Parathyroid adenoma (tissue), 2 donors: Measurements from ENCODE around the gene TARDBP.
A peak's percentile ranks its signal among the peaks of the same experiment; 100 is the strongest.

ENCODE experiments used
- H2AFZ ChIP-seq: fragments of 300-600 bp; sonication (generic); one replicate; pipeline ENCODE4 v1.7.0; 2017; ENCODE audit warnings: antibody characterized with exemption, mild to moderate bottlenecking
- H3K27ac ChIP-seq: fragments of 300-600 bp; sonication (generic); one replicate; pipeline ENCODE4 v1.7.0; 2017
- H3K27me3 ChIP-seq: fragments of 300-600 bp; sonication (generic); one replicate; pipeline ENCODE4 v1.7.0; 2017; ENCODE audit warnings: low read length; ENCODE audit not compliant: control insufficient read depth, insufficient read depth
- H3K36me3 ChIP-seq: fragments of 300-600 bp; sonication (generic); one replicate; pipeline ENCODE4 v1.7.0; 2017; ENCODE audit warnings: low read length; ENCODE audit not compliant: control insufficient read depth, insufficient read depth
- H3K4me1 ChIP-seq: fragments of 300-600 bp; sonication (generic); one replicate; pipeline ENCODE4 v1.7.0; 2017; ENCODE audit warnings: control low read depth
- H3K4me2 ChIP-seq: fragments of 300-600 bp; sonication (generic); one replicate; pipeline ENCODE4 v1.7.0; 2017; ENCODE audit warnings: low read length
- H3K4me3 ChIP-seq: fragments of 300-600 bp; sonication (generic); one replicate; pipeline ENCODE4 v1.7.0; 2017; ENCODE audit warnings: low read depth, low read length
- H3K79me2 ChIP-seq: fragments of 300-600 bp; sonication (generic); one replicate; pipeline ENCODE4 v1.7.0; 2017; ENCODE audit warnings: control low read depth
- H3K9ac ChIP-seq: fragments of 300-600 bp; sonication (generic); one replicate; pipeline ENCODE4 v1.7.0; 2017; ENCODE audit warnings: mild to moderate bottlenecking
- H3K9me3 ChIP-seq: fragments of 300-600 bp; sonication (generic); one replicate; pipeline ENCODE4 v1.7.0; 2017; ENCODE audit warnings: low read length; ENCODE audit not compliant: control insufficient read depth
- CTCF ChIP-seq: fragments of 300-600 bp; sonication (generic); IDR thresholded peaks from one replicate; pipeline ENCODE4 v1.7.0; 2017; ENCODE audit warnings: antibody characterized with exemption, mild to moderate bottlenecking
- donor health status: primary hyperparathyroidism.

Gene TARDBP

DNA sequence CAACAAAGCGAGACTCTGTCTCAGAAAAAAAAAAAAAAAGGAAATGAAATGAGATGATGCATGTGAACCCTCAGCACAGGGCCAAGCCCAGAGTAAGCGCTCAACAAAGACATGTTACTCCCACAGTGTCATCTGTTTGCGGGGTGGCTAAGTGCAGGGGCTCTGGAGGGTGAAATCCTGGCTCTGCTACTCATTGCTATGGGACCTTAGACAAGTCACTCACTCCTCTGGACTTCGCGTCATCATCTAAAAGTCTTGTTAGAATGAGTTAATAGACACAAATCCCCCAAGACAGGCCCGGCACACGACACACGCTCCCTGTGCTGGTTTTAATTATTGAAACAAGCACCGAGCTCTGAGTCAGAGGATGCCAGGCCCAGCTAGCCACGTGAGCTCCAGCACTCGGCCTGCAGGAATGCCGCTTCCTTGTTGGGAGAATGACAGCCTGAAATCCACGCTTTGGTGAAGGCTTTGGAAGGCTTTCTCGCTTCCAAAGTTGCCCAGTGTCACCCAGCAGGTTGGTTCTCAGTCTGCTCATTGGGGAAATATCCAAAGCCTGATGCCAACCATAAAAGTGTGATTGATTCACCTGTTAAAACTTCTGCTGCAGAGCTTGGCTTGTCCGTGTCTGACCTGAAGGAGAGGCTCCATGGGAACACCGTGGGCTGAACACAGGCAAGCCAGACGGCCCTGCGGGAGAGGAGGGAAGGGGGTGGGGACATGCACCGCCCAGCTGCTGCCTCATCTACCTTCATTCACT lies 36.7 kb upstream of the TARDBP start:
- H3K4me2 ChIP-seq: no peak overlapping the region
- no peak overlapping the region for H2AFZ ChIP-seq
- H3K9ac ChIP-seq: no peak overlapping the region
- H3K4me3 ChIP-seq: no peak overlapping the region
- no peaks in the 10 kb centered on the region for H3K27me3 ChIP-seq
- no peak for TF ChIP-seq CTCF
- H3K36me3 ChIP-seq: no peaks in the 10 kb centered on the region
- no peaks in the 10 kb centered on the region for H3K4me1 ChIP-seq
- no peak overlapping the region for H3K27ac ChIP-seq
- H3K9me3 ChIP-seq: no peaks in the 10 kb centered on the region
- H3K79me2 ChIP-seq: no peaks in the 10 kb centered on the region

- TF ChIP-seq CTCF: no peak
- H3K36me3 ChIP-seq: no peaks in the 10 kb centered on the region
- no peaks in the 10 kb centered on the region for H3K4me1 ChIP-seq
- H3K27me3 ChIP-seq: no peaks in the 10 kb centered on the region
- no peak overlapping the region for H3K9ac ChIP-seq
- H3K4me3 ChIP-seq: no peak overlapping the region
- H3K9me3 ChIP-seq: no peaks in the 10 kb centered on the region
- no peak overlapping the region for H2AFZ ChIP-seq
- H3K79me2 ChIP-seq: no peaks in the 10 kb centered on the region
- no peak overlapping the region for H3K27ac ChIP-seq
- H3K4me2 ChIP-seq: no peak overlapping the region
Measured at GRCh38 chr1:10978719-10979118, 33.7 kb upstream of the TARDBP start.

- Histone ChIP-seq H2AFZ (no peak overlapping the region), H3K27me3 (no peaks in the 10 kb centered on the region), H3K36me3 (no peaks in the 10 kb centered on the region), H3K4me1 (no peaks in the 10 kb centered on the region), H3K79me2 (no peaks in the 10 kb centered on the region), H3K27ac (no peak overlapping the region), H3K4me2 (no peak overlapping the region), H3K4me3 (no peak overlapping the region), H3K9me3 (no peaks in the 10 kb centered on the region), H3K9ac (no peak overlapping the region)
- no peak for TF ChIP-seq CTCF
Measured at GRCh38 chr1:10979483-10979920, 33.0 kb upstream of the TARDBP start.

DNA sequence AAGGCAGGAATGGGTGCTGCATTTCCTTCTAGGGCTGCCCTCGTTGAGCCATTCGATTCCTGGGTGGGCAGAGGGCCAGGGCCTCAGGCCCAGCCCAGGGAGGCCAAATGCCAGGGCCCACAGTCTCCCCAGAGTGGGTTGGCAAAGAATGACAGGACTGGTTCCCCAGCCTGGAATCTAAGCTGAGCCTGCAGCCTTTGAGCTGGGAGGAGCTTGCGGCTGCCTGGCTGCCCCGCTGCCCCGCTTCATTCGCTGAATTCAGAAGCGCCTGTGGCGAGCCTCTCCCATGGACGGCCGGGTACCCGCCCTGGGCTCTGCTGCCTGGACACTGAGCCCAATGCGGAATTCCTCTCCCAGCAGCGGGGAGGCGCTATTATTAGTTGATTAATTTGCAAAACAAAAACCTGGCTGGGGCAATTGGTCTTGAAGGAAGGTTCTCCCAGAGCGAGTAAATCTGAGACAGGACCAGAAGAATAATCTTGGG lies 32.3 kb upstream of the TARDBP start:
- no peaks in the 10 kb centered on the region for H3K79me2 ChIP-seq
- no peak for TF ChIP-seq CTCF
- H3K36me3 ChIP-seq: no peaks in the 10 kb centered on the region
- H2AFZ ChIP-seq: peak overlapping the region; percentile 56
- no peaks in the 10 kb centered on the region for H3K27me3 ChIP-seq
- H3K4me2 ChIP-seq: peak overlapping the region; percentile 5
- H3K27ac ChIP-seq: no peak overlapping the region
- H3K9me3 ChIP-seq: no peaks in the 10 kb centered on the region
- no peaks in the 10 kb centered on the region for H3K4me1 ChIP-seq
- H3K9ac ChIP-seq: no peak overlapping the region
- H3K4me3 ChIP-seq: no peak overlapping the region
